ENCODE results near the gene NGF. TPM values are rescaled to one million over a fixed set of nuclear protein-coding genes. Genes with fewer than 3 reads are reported as not detected.
A peak's percentile ranks its signal among the peaks of the same experiment; 100 is the strongest.

The NGF gene
- total RNA-seq, 4 donors from 2014 or later, result not detected

- Histone ChIP-seq H3K27me3 (peaks cover 0 to 9% of the 10 kb centered on the region in 2 donors), H3K4me1 (peaks cover 0 to 8% (median 0%) of the 10 kb centered on the region in 4 donors), H3K4me3 (no peak overlapping the region), H3K36me3 (no peaks in the 10 kb centered on the region), H3K27ac (peak overlapping the region in 1 of 4 donors; percentile 31), H3K9me3 (no peaks in the 10 kb centered on the region)
- DNase-seq, result no peak
- TF ChIP-seq POLR2A (IDR thresholded peaks at IDR 0.05) (no peak), CTCF (IDR thresholded peaks at IDR 0.05) (no peak)
Measured at GRCh38 chr1:115332813-115333608, 5.0 kb downstream of the NGF start.

- Histone ChIP-seq H3K27me3 (no peaks in the 10 kb centered on the region), H3K27ac (peak overlapping the region in 1 of 4 donors; percentile 31), H3K4me3 (no peak overlapping the region), H3K4me1 (no peaks in the 10 kb centered on the region), H3K9me3 (no peaks in the 10 kb centered on the region), H3K36me3 (no peaks in the 10 kb centered on the region)
- DNase-seq, result no peak
- no peak for TF ChIP-seq CTCF (IDR thresholded peaks at IDR 0.05)
Measured at GRCh38 chr1:115331558-115332331, 6.3 kb downstream of the NGF start.

- no peaks in the 10 kb centered on the region for H3K36me3 ChIP-seq
- no peaks in the 10 kb centered on the region for H3K9me3 ChIP-seq
- H3K27me3 ChIP-seq, result no peaks in the 10 kb centered on the region
- DNase-seq, result no peak
- no peak for TF ChIP-seq POLR2A (IDR thresholded peaks at IDR 0.05)
- no peak for TF ChIP-seq CTCF (IDR thresholded peaks at IDR 0.05)
- no peak overlapping the region for H3K4me3 ChIP-seq
- H3K4me1 ChIP-seq, result no peaks in the 10 kb centered on the region
- peak overlapping the region in 1 of 4 donors; percentile 4 for H3K27ac ChIP-seq
Measured at GRCh38 chr1:115330480-115331013, 7.5 kb downstream of the NGF start.

GRCh38 chr1:115329965-115330364, 8.1 kb downstream of the NGF start:
- H3K36me3 ChIP-seq, result no peaks in the 10 kb centered on the region
- no peaks in the 10 kb centered on the region for H3K9me3 ChIP-seq
- TF ChIP-seq CTCF (IDR thresholded peaks at IDR 0.05) (no peak), POLR2A (IDR thresholded peaks at IDR 0.05) (no peak)
- H3K27ac ChIP-seq, result no peak overlapping the region
- H3K4me1 ChIP-seq, result no peaks in the 10 kb centered on the region
- no peak for DNase-seq
- no peak overlapping the region for H3K4me3 ChIP-seq
- no peaks in the 10 kb centered on the region for H3K27me3 ChIP-seq

- H3K4me1 ChIP-seq, result no peaks in the 10 kb centered on the region
- no peak overlapping the region for H3K4me3 ChIP-seq
- no peaks in the 10 kb centered on the region for H3K36me3 ChIP-seq
- TF ChIP-seq POLR2A (IDR thresholded peaks at IDR 0.05) (no peak), CTCF (IDR thresholded peaks at IDR 0.05) (no peak)
- no peak overlapping the region for H3K27ac ChIP-seq
- DNase-seq, result no peak
- no peaks in the 10 kb centered on the region for H3K9me3 ChIP-seq
- no peaks in the 10 kb centered on the region for H3K27me3 ChIP-seq
Measured at GRCh38 chr1:115327270-115327669, 10.8 kb downstream of the NGF start.
